HEK293 (cell line): Measurements from ENCODE around the gene U2SURP.

ENCODE experiments used
- CTCF ChIA-PET: fragments of 350-600 bp; formaldehyde crosslinking; extraction: SDS; loops from one replicate; lab custom pipeline; 2021; ENCODE audit warnings: antibody characterized with exemption; lab: Yijun Ruan, JAX
- POLR2A ChIA-PET: fragments of 300-600 bp; formaldehyde crosslinking; extraction: SDS; loops from one replicate; lab custom pipeline; 2020; ENCODE audit warnings: antibody characterized with exemption, inconsistent platforms; lab: Yijun Ruan, JAX
- H3K27ac ChIP-seq: fragments of 200-500 bp; sonication (Bioruptor generic); 2 replicates; pipeline ENCODE4 v1.5.1; 2014; ENCODE audit warnings: low read depth, low read length, control low read depth, inconsistent platforms; ENCODE audit errors: extremely low read depth
- H3K36me3 ChIP-seq, 2 experiments: fragments of 200-500 bp in 1 of 2; sonication (Bioruptor generic) in 1 of 2; 1 replicate in 1 of 2; 2 replicates in 1 of 2; pipeline ENCODE4 v1.5.1; 2014 to 2017; ENCODE audit warnings: inconsistent platforms in 2 of 2, low read length in 2 of 2; ENCODE audit not compliant: control insufficient read depth in 2 of 2, insufficient read depth in 1 of 2
- H3K4me1 ChIP-seq: fragments of 200-500 bp; sonication (Bioruptor generic); 2 replicates; pipeline ENCODE4 v1.5.1; 2014; ENCODE audit warnings: mild to moderate bottlenecking, low read length, inconsistent platforms; ENCODE audit not compliant: control insufficient read depth, insufficient read depth
- H3K4me3 ChIP-seq: 2 replicates; pipeline ENCODE4 v1.5.1; 2011; ENCODE audit warnings: low read depth, mild to moderate bottlenecking, control low read depth, low read length, moderate library complexity
- H3K9me3 ChIP-seq: fragments of 200-500 bp; sonication (Bioruptor generic); 2 replicates; pipeline ENCODE4 v1.5.1; 2014; ENCODE audit warnings: low read depth, low read length, inconsistent platforms; ENCODE audit not compliant: control insufficient read depth, insufficient read depth
- FEZF1 ChIP-seq: fragments of 450-650 bp; formaldehyde crosslinking; IDR thresholded peaks from 2 replicates; pipeline ENCODE4 v1.5.1; 2016; ENCODE audit warnings: missing biosample characterization, missing genetic modification characterization
- GLIS1 ChIP-seq: fragments of 450-650 bp; formaldehyde crosslinking; IDR thresholded peaks from 2 replicates; pipeline ENCODE4 v1.5.1; 2016; ENCODE audit warnings: missing biosample characterization, missing genetic modification characterization
- MZF1 ChIP-seq: fragments of 450-650 bp; formaldehyde crosslinking; IDR thresholded peaks from 2 replicates; pipeline ENCODE4 v1.5.1; 2017; ENCODE audit warnings: missing biosample characterization, missing genetic modification characterization, borderline replicate concordance
- SP2 ChIP-seq: fragments of 450-650 bp; formaldehyde crosslinking; IDR thresholded peaks from 2 replicates; pipeline ENCODE4 v1.5.1; 2016; ENCODE audit warnings: missing biosample characterization, missing genetic modification characterization
- SP3 ChIP-seq: fragments of 450-650 bp; formaldehyde crosslinking; IDR thresholded peaks from 2 replicates; pipeline ENCODE4 v1.5.1; 2016; ENCODE audit warnings: missing biosample characterization, missing genetic modification characterization
- ZBTB17 ChIP-seq: fragments of 450-650 bp; formaldehyde crosslinking; IDR thresholded peaks from 2 replicates; pipeline ENCODE4 v1.5.1; 2016; ENCODE audit warnings: missing biosample characterization, missing genetic modification characterization
- ZBTB20 ChIP-seq: fragments of 450-650 bp; formaldehyde crosslinking; IDR thresholded peaks from 2 replicates; pipeline ENCODE4 v1.5.1; 2016; ENCODE audit warnings: missing biosample characterization, missing genetic modification characterization
- ZEB2 ChIP-seq: fragments of 450-650 bp; formaldehyde crosslinking; IDR thresholded peaks from 2 replicates; pipeline ENCODE4 v1.5.1; 2016; ENCODE audit warnings: missing biosample characterization, missing genetic modification characterization
- ZFP37 ChIP-seq: fragments of 450-650 bp; formaldehyde crosslinking; IDR thresholded peaks from 2 replicates; pipeline ENCODE4 v1.5.1; 2016; ENCODE audit warnings: missing biosample characterization, missing genetic modification characterization
- ZNF10 ChIP-seq: fragments of 450-650 bp; formaldehyde crosslinking; IDR thresholded peaks from 2 replicates; pipeline ENCODE4 v1.5.1; 2017; ENCODE audit warnings: missing biosample characterization, missing genetic modification characterization
- ZNF175 ChIP-seq: fragments of 450-650 bp; formaldehyde crosslinking; IDR thresholded peaks from 2 replicates; pipeline ENCODE4 v1.5.1; 2016; ENCODE audit warnings: missing biosample characterization, missing genetic modification characterization
- ZNF335 ChIP-seq: fragments of 450-650 bp; formaldehyde crosslinking; conservative IDR thresholded peaks from 2 replicates; pipeline ENCODE4 v1.5.1; 2016; ENCODE audit warnings: missing biosample characterization, missing genetic modification characterization
- ZNF341 ChIP-seq: fragments of 450-650 bp; formaldehyde crosslinking; IDR thresholded peaks from 2 replicates; pipeline ENCODE4; 2016; ENCODE audit warnings: low read depth, missing biosample characterization, missing genetic modification characterization
- ZNF391 ChIP-seq: fragments of 450-650 bp; formaldehyde crosslinking; IDR thresholded peaks from 2 replicates; pipeline ENCODE4 v1.5.1; 2016; ENCODE audit warnings: low read depth, missing biosample characterization, missing genetic modification characterization, borderline replicate concordance
- ZNF473 ChIP-seq: fragments of 450-650 bp; formaldehyde crosslinking; IDR thresholded peaks from 2 replicates; pipeline ENCODE4 v1.5.1; 2017; ENCODE audit warnings: missing biosample characterization, missing genetic modification characterization
- ZNF501 ChIP-seq: fragments of 450-650 bp; formaldehyde crosslinking; IDR thresholded peaks from 2 replicates; pipeline ENCODE4 v1.5.1; 2016; ENCODE audit warnings: missing biosample characterization, missing genetic modification characterization
- ZNF571 ChIP-seq: fragments of 450-650 bp; formaldehyde crosslinking; IDR thresholded peaks from 2 replicates; pipeline ENCODE4 v1.5.0; 2017; ENCODE audit warnings: missing biosample characterization, missing genetic modification characterization
- ZNF626 ChIP-seq: fragments of 450-650 bp; sonication (Bioruptor Pico); formaldehyde crosslinking; IDR thresholded peaks from 2 replicates; pipeline ENCODE4 v1.5.1; 2018; ENCODE audit warnings: missing biosample characterization, missing genetic modification characterization, inconsistent platforms
- ZNF707 ChIP-seq: fragments of 450-650 bp; formaldehyde crosslinking; IDR thresholded peaks from 2 replicates; pipeline ENCODE4 v1.5.1; 2016; ENCODE audit warnings: missing biosample characterization, missing genetic modification characterization
- ZNF843 ChIP-seq: fragments of 450-650 bp; formaldehyde crosslinking; IDR thresholded peaks from 2 replicates; pipeline ENCODE4 v1.5.1; 2016; ENCODE audit warnings: missing biosample characterization, missing genetic modification characterization
- ZSCAN30 ChIP-seq: fragments of 450-650 bp; IDR thresholded peaks from 2 replicates; pipeline ENCODE4 v1.5.1; 2018; ENCODE audit warnings: missing biosample characterization, mild to moderate bottlenecking, missing genetic modification characterization, moderate library complexity
- ZXDB ChIP-seq: fragments of 450-650 bp; formaldehyde crosslinking; IDR thresholded peaks from 2 replicates; pipeline ENCODE4 v1.5.1; 2016; ENCODE audit warnings: missing biosample characterization, missing genetic modification characterization
- TF ChIP-seq, protein P1 (sequence below): fragments of 450-650 bp; formaldehyde crosslinking; IDR thresholded peaks from 2 replicates; pipeline ENCODE4 v1.5.1; 2017; ENCODE audit warnings: missing biosample characterization, missing genetic modification characterization
- TF ChIP-seq, protein P2 (sequence below): fragments of 450-650 bp; formaldehyde crosslinking; IDR thresholded peaks from 2 replicates; pipeline ENCODE4 v1.5.1; 2016; ENCODE audit warnings: missing biosample characterization, missing genetic modification characterization
- TF ChIP-seq, protein P3 (sequence below): fragments of 450-650 bp; formaldehyde crosslinking; IDR thresholded peaks from 2 replicates; pipeline ENCODE4 v1.5.1; 2016; ENCODE audit warnings: missing biosample characterization, missing genetic modification characterization

The U2SURP gene

DNA sequence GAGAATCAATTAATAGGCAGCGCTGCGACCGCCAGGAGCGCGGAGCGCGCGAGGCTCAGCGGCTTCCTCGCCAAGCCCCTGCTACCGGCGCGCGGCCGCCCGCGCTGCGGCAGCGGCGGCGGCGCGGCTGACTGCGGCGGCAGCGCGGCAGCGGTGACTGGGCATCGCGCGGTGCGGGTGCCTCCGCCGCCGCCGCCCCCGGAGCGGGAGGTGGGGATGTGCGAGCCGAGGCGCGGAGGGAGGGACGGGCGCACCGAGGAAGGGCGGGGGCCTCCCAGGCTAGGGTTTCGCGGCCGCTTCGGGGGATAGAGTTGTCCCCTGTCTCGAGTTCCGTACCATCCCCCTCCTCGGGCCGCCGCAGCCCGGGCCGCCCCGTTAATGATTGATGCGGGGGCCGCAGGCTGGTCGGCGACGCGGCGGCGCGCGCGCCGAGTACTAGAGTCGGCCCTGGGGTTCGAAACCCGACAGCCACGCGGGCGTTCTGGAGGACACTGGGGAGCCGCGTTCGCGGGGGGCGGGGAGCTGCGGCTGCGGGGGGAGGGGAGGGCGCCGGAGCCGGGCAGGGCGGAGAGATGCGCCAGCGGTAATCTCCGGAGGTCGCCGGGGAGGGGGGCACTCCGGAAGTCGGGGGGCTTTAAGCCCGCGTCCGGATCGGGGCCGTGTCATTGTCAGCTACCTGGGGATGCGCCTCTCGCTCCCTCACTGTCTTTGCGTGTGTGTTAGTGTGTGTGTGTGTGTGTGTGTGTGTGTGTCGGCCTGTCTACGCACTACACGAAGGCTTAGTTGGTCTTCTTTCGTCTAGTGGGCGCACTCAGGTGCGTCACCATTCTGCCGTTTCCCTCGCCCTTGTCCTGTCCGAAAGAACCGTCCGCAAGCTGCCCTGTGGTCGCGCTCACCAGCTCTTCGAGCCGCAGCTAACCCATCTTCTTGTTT, 37.6 kb upstream of the U2SURP start, which contains the start of gene PAQR9 (continued):
- TF ChIP-seq ZSCAN30 (tag by site-specific recombination): peak; percentile 9; the same call in 1 of the 2 replicates
- TF ChIP-seq ZXDB (tag by site-specific recombination): peak; percentile 53; the same call in 1 of the 2 replicates
- TF ChIP-seq, protein P1, sequence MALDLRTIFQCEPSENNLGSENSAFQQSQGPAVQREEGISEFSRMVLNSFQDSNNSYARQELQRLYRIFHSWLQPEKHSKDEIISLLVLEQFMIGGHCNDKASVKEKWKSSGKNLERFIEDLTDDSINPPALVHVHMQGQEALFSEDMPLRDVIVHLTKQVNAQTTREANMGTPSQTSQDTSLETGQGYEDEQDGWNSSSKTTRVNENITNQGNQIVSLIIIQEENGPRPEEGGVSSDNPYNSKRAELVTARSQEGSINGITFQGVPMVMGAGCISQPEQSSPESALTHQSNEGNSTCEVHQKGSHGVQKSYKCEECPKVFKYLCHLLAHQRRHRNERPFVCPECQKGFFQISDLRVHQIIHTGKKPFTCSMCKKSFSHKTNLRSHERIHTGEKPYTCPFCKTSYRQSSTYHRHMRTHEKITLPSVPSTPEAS (tag by site-specific recombination): peak; percentile 89
- TF ChIP-seq, protein P2, sequence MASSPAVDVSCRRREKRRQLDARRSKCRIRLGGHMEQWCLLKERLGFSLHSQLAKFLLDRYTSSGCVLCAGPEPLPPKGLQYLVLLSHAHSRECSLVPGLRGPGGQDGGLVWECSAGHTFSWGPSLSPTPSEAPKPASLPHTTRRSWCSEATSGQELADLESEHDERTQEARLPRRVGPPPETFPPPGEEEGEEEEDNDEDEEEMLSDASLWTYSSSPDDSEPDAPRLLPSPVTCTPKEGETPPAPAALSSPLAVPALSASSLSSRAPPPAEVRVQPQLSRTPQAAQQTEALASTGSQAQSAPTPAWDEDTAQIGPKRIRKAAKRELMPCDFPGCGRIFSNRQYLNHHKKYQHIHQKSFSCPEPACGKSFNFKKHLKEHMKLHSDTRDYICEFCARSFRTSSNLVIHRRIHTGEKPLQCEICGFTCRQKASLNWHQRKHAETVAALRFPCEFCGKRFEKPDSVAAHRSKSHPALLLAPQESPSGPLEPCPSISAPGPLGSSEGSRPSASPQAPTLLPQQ (tag by site-specific recombination): peak; percentile 36; the same call in 1 of the 2 replicates
- TF ChIP-seq ZNF473: no peak
- TF ChIP-seq ZFP37 (tag by site-specific recombination): no peak
- TF ChIP-seq ZNF571 (tag by site-specific recombination): no peak
- no peak for TF ChIP-seq ZNF10 (tag by site-specific recombination)
- peak; percentile 44; the same call in 1 of the 2 replicates for TF ChIP-seq GLIS1
- TF ChIP-seq ZBTB20: peak; percentile 39; the same call in 1 of the 2 replicates
- peak; percentile 30; the same call in 1 of the 2 replicates for TF ChIP-seq SP3 (tag by site-specific recombination)
- peak; percentile 40; the same call in 1 of the 2 replicates for TF ChIP-seq SP2
- TF ChIP-seq ZEB2: 0 out of 2 replicates have a peak, but pooled peaks have one; percentile 36
- no peak for TF ChIP-seq ZNF626 (tag by site-specific recombination)
- peak; percentile 41 for TF ChIP-seq ZNF335
- TF ChIP-seq ZNF341 (tag by site-specific recombination): peak; percentile 95

DNA sequence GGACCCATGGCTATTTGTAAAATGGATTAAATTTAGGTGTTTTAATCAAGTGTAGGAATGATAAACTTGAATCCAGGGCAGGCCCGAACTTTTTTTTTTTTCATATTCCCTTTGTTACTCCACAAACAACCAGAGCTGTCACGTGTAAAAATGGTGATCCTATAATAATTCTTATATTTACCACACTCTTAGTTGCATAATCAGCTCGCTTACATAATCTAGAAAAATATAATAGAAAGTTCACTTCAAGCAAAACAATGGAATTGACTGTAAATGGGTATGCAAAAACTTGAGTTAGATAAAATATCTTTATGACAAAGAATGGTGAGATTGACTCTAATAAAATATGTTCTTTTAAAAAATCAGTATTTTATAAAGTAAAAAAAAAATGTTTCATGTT, 35.8 kb upstream of the U2SURP start:
- POLR2A ChIA-PET: interaction anchor here (1.0 kb wide), 1 partner anchor 35 kb away, joined by 3 read pairs; the partner anchor contains the start of gene U2SURP
- Histone ChIP-seq H3K4me1 (no peaks in the 10 kb centered on the region), H3K36me3 (no peaks in the 10 kb centered on the region), H3K4me3 (no peak overlapping the region)
- CTCF ChIA-PET: interaction anchor here (0.7 to 1.8 kb wide), 2 partner anchors 16 to 137 kb away, joined by 5 to 7 read pairs; no protein-coding TSS in a partner anchor
- TF ChIP-seq ZBTB17 (tag by site-specific recombination) (no peak), ZNF843 (tag by site-specific recombination) (no peak), MZF1 (tag by site-specific recombination) (no peak), FEZF1 (tag by site-specific recombination) (no peak), ZNF175 (no peak), ZNF707 (tag by site-specific recombination) (no peak), ZNF391 (tag by site-specific recombination) (no peak), ZNF501 (no peak)
- TF ChIP-seq, protein P3, sequence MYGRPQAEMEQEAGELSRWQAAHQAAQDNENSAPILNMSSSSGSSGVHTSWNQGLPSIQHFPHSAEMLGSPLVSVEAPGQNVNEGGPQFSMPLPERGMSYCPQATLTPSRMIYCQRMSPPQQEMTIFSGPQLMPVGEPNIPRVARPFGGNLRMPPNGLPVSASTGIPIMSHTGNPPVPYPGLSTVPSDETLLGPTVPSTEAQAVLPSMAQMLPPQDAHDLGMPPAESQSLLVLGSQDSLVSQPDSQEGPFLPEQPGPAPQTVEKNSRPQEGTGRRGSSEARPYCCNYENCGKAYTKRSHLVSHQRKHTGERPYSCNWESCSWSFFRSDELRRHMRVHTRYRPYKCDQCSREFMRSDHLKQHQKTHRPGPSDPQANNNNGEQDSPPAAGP: no peak
- TF ChIP-seq, protein P2 (tag by site-specific recombination): no peak
- TF ChIP-seq, all 188 proteins: peak for 0
- Histone ChIP-seq H3K9me3 (no peaks in the 10 kb centered on the region), H3K27ac (no peak overlapping the region)
